HG02970 (cell line): ENCODE measurements around the gene NAT16.
A peak's percentile ranks its signal among the peaks of the same experiment; 100 is the strongest.

Experiments used
- ATAC-seq: cut with Tn5 transposase; IDR thresholded peaks from one replicate; pipeline ENCODE4 v1.9.1; 2021; ENCODE audit warnings: mild to moderate bottlenecking, moderate library complexity, moderate number of reproducible peaks; ENCODE audit not compliant: unreplicated experiment, low FRiP score

The NAT16 gene

GRCh38 chr7:101162551-101163278 is 17.4 kb downstream of the NAT16 start:
- ATAC-seq = no peak

- no peak for ATAC-seq
Measured at GRCh38 chr7:101161692-101162471, 18.2 kb downstream of the NAT16 start.

DNA sequence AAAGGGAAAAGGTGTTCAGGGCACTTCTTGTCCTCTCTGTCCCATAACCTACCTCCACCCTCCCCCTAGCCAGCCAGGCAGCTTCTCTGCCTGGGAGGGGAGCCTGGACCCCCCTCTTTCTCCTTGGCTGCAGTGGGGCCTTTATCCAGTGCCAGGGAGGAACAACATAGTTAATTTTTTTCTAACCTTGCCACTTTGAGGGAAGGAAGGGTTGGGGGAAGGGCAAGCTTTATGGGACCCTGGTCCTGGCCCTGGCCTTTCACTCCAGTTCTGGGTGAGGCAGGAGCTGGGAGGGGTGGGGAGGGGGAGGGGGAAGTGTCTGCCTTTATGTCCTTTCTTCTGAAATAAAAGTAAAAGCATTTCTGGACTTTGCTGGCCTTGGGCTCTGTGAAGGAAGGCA is 19.2 kb downstream of the NAT16 start:
- no peak for ATAC-seq

GRCh38 chr7:101159696-101160674 is 20.1 kb downstream of the NAT16 start:
- ATAC-seq = no peak

- ATAC-seq = no peak
Measured at GRCh38 chr7:101156866-101157589, 23.1 kb downstream of the NAT16 start.

DNA sequence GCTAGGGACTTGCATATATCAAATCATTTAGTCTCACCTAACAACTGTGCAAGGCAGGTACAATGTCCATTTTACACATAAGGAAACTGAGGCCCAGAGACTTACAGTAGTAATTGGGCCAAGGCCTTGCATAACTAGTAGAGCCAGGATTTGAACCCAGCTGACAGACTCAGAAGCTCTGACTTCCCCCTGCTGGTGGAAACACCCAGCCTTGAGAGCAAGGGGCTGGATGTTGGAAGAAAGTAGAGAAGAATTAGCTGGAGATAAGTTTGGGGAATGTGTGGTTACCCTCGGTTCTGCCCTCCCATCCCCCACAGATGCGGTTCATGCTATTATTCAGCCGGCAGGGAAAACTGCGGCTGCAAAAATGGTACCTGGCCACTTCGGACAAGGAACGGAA is 23.8 kb downstream of the NAT16 start:
- ATAC-seq = no peak

- no peak for ATAC-seq
Measured at GRCh38 chr7:101155303-101155702, 24.8 kb downstream of the NAT16 start.

GRCh38 chr7:101154693-101155102 is 25.4 kb downstream of the NAT16 start:
- ATAC-seq = peak; percentile 10

GRCh38 chr7:101153969-101154692 is 26.0 kb downstream of the NAT16 start, which contains the start of gene AP1S1:
TSS of gene AP1S1 (plus strand) at chr7:101154476. CDS start at chr7:101154515, 39 bp downstream.
- peak; percentile 78 for ATAC-seq

- ATAC-seq = no peak
Measured at GRCh38 chr7:101151908-101152651, 28.0 kb downstream of the NAT16 start.

DNA sequence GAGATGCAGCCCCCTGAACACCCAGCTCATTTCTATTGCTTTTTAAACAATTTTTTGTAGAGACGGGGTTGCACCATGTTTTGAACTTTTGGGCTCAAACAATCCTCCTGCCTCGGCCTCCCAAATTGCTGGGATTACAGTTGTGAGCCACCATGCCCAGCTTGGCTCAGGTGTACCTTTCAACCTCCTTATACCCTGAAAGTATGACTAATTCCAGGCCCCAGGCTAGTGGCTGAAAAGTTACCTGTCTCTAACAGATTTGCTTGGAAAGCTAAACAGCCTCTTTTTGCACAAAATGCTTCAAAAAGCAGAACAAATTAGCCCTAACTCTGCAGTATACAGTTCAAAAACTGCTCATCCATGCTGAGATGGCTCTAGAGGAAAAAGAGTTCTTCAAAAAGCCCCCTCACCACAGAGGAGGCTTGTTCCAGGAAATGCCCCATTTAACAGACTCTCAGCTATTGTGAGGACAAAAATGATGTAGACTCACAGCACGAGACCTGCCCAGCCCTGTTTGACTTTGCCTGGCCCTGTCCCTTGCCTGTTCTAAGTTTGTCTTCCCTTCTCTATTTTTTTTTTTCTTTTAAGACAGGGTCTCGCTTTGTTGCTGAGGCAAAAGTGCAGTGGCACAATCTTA is 39.2 kb downstream of the NAT16 start:
- ATAC-seq = no peak

- ATAC-seq = no peak
Measured at GRCh38 chr7:101140339-101140699, 39.8 kb downstream of the NAT16 start.

DNA sequence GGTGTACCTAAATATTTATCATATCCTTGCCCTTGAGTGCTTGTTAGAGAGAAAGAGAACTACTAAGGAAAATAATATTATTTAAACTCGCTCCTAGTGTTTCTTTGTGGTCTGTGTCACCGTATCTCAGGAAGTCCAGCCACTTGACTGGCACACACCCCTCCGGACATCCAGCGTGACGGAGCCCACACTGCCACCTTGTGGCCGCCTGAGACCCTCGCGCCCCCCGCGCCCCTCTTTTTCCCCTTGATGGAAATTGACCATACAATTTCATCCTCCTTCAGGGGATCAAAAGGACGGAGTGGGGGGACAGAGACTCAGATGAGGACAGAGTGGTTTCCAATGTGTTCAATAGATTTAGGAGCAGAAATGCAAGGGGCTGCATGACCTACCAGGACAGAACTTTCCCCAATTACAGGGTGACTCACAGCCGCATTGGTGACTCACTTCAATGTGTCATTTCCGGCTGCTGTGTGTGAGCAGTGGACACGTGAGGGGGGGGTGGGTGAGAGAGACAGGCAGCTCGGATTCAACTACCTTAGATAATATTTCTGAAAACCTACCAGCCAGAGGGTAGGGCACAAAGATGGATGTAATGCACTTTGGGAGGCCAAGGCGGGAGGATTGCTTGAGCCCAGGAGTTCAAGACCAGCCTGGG is 41.8 kb downstream of the NAT16 start:
- no peak for ATAC-seq

GRCh38 chr7:101137651-101138212 is 42.4 kb downstream of the NAT16 start:
- no peak for ATAC-seq

- no peak for ATAC-seq
Measured at GRCh38 chr7:101134399-101134980, 45.6 kb downstream of the NAT16 start.

GRCh38 chr7:101133621-101134398 is 46.3 kb downstream of the NAT16 start:
- no peak for ATAC-seq
